AG04450 (cell line): Measurements from ENCODE around the gene IRF2. TPM values are rescaled to one million over a fixed set of nuclear protein-coding genes. Genes with fewer than 3 reads are reported as not detected.
A peak's percentile ranks its signal among the peaks of the same experiment; 100 is the strongest.
"Not testable (repeated sequence)": the region's sequence is repeated elsewhere in the genome, so short reads cannot be mapped to it uniquely, and the experiment has no call there.

Experiments
- CTCF ChIA-PET: fragments of 300-600, 350-600 bp; formaldehyde crosslinking; extraction: SDS; loops from one replicate; lab custom pipeline; 2022; ENCODE audit warnings: antibody characterized with exemption, inconsistent platforms; lab: Charles Lee
- POLR2A ChIA-PET: fragments of 350-600 bp; formaldehyde crosslinking; extraction: SDS; loops from one replicate; lab custom pipeline; 2021; ENCODE audit warnings: antibody characterized with exemption, inconsistent platforms; lab: Yijun Ruan, JAX
- DNase-seq: peaks from one replicate; pipeline ENCODE4 v3.0.0-alpha.2; 2011; ENCODE audit warnings: low read depth, low spot score
- H3K27ac ChIP-seq: one replicate; pipeline ENCODE4 v1.5.1; 2012; ENCODE audit warnings: low read depth, low read length, control low read depth
- H3K27me3 ChIP-seq: one replicate; pipeline ENCODE4 v1.6.0; 2012; ENCODE audit warnings: low read length; ENCODE audit not compliant: control insufficient read depth, insufficient read depth
- H3K4me3 ChIP-seq: 2 replicates; pipeline ENCODE4 v1.5.1; 2011; ENCODE audit warnings: mild to moderate bottlenecking, low read depth, low read length, control low read depth
- H3K9me3 ChIP-seq: 2 replicates; pipeline ENCODE4 v1.5.1; 2012; ENCODE audit warnings: low read length; ENCODE audit not compliant: control insufficient read depth, insufficient read depth
- CTCF ChIP-seq: IDR thresholded peaks from 2 replicates; pipeline ENCODE4 v1.5.1; 2011; ENCODE audit warnings: low read depth, low read length, control low read depth, inconsistent platforms
- polyA plus RNA-seq: library from polyadenylated mRNA; depleted of rRNA; stranded (reverse); fragments of >200 nt; gene quantifications from 2 replicates; pipeline ENCODE4 v1.2.3, GENCODE V29; 2011

IRF2 gene
- polyA plus RNA-seq, 1 experiment = 39.2 TPM

GRCh38 chr4:184384056-184384809 lies 90.1 kb downstream of the IRF2 start:
- H3K9me3 ChIP-seq = no peaks in the 10 kb centered on the region
- ChIA-PET POLR2A (interaction anchor here (0.8 to 1.6 kb wide), 3 partner anchors 10 to 153 kb away, joined by 3 to 5 read pairs (median 4); no protein-coding TSS in a partner anchor), CTCF (interaction anchor here (1.0 to 2.2 kb wide), 2 partner anchors 119 kb away, joined by 4 to 9 read pairs; no protein-coding TSS in a partner anchor)
- no peaks in the 10 kb centered on the region for H3K27me3 ChIP-seq
- TF ChIP-seq CTCF = no peak
- DNase-seq = peak; percentile 86
- H3K4me3 ChIP-seq = peak overlapping the region; percentile 50
- peak overlapping the region; percentile 93 for H3K27ac ChIP-seq

- Histone ChIP-seq H3K9me3 (no peaks in the 10 kb centered on the region), H3K27me3 (no peaks in the 10 kb centered on the region), H3K4me3 (peak overlapping the region; percentile 50), H3K27ac (peak overlapping the region; percentile 93)
- POLR2A ChIA-PET = interaction anchor here (0.6 to 1.6 kb wide), 5 partner anchors 25 to 154 kb away, joined by 3 to 8 read pairs (median 3); partner anchors contain the start of gene IRF2
- TF ChIP-seq CTCF = no peak
- CTCF ChIA-PET = interaction anchor here (2.2 kb wide), 1 partner anchor 119 kb away, joined by 9 read pairs; no protein-coding TSS in a partner anchor
- peak; percentile 90 for DNase-seq
These were observed 90.8 kb downstream of the IRF2 start for GRCh38 chr4:184383497-184384055.

GRCh38 chr4:184382189-184382846 lies 92.0 kb downstream of the IRF2 start:
- Histone ChIP-seq H3K27ac (no peak overlapping the region), H3K27me3 (no peaks in the 10 kb centered on the region), H3K4me3 (no peak overlapping the region), H3K9me3 (no peaks in the 10 kb centered on the region)
- TF ChIP-seq CTCF = no peak
- no peak for DNase-seq
- POLR2A ChIA-PET = interaction anchor here (1.2 kb wide), 1 partner anchor 92 kb away, joined by 8 read pairs; the partner anchor contains the start of gene IRF2
- CTCF ChIA-PET = interaction anchor here (1.5 to 2.2 kb wide), 2 partner anchors 95 to 118 kb away, joined by 5 to 9 read pairs; no protein-coding TSS in a partner anchor

GRCh38 chr4:184380707-184381106 lies 93.6 kb downstream of the IRF2 start:
- Histone ChIP-seq H3K4me3 (no peak overlapping the region), H3K27me3 (no peaks in the 10 kb centered on the region), H3K9me3 (no peaks in the 10 kb centered on the region), H3K27ac (no peak overlapping the region)
- TF ChIP-seq CTCF = no peak
- ChIA-PET POLR2A (no interaction called here), CTCF (interaction anchor here (1.5 kb wide), 1 partner anchor 117 kb away, joined by 5 read pairs; no protein-coding TSS in a partner anchor)
- no peak for DNase-seq

GRCh38 chr4:184380214-184380613 lies 94.1 kb downstream of the IRF2 start:
- DNase-seq, H3K27me3 ChIP-seq, CTCF ChIA-PET, H3K27ac ChIP-seq, H3K4me3 ChIP-seq, H3K9me3 ChIP-seq: not testable (repeated sequence)
- POLR2A ChIA-PET = interaction anchor here (0.6 kb wide), 1 partner anchor 31 kb away, joined by 5 read pairs; no protein-coding TSS in a partner anchor
